ENCODE measurements around the gene MACROD1. TPM values are rescaled to one million over a fixed set of nuclear protein-coding genes. Genes with fewer than 3 reads are reported as not detected.

Gene MACROD1
- total RNA-seq, 2 experiments from 2014 or later: 13.5 to 16.1 TPM

GRCh38 chr11:64015510-64015909 lies 150.4 kb downstream of the MACROD1 start:
- H3K27me3 Mint-ChIP-seq: no peaks in the 10 kb centered on the region
- H3K4me1 Mint-ChIP-seq: no peaks in the 10 kb centered on the region
- POLR2A ChIA-PET: no interaction called here
- H3K36me3 Mint-ChIP-seq: peaks cover 4% of the 10 kb centered on the region
- H3K4me3 Mint-ChIP-seq: no peak overlapping the region
- H3K27ac Mint-ChIP-seq: no peak overlapping the region
- peaks cover 7% of the 10 kb centered on the region for H3K9me3 Mint-ChIP-seq
- ATAC-seq (ENCODE audit: low read depth): no peak
- no peak for DNase-seq

DNA sequence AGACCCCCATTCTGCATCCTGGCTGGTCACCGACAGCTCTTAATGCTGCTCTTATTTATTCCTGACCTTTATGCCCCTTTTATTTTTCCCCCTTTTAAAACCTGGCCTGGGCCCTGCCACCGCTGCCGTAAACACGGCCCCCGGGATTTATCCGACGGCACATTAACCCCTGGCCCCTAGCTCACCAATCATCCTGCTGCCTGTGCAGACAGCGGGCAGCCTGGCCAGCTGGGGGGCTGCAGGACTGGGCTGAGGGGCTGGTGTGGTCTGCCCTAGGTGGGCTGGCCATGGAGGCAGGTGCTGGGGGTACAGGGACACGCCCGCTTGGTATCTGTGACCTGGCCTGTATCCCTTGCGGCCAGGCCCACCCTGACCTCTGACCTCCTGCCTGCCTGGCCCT lies 151.6 kb downstream of the MACROD1 start:
- ATAC-seq (ENCODE audit: low read depth) (no peak), DNase-seq (no peak)
- Mint-ChIP-seq H3K27ac (no peak overlapping the region), H3K4me1 (no peaks in the 10 kb centered on the region), H3K27me3 (no peaks in the 10 kb centered on the region), H3K4me3 (no peak overlapping the region), H3K36me3 (peaks cover 6% of the 10 kb centered on the region), H3K9me3 (peaks cover 13% of the 10 kb centered on the region)
- POLR2A ChIA-PET: no interaction called here

DNA sequence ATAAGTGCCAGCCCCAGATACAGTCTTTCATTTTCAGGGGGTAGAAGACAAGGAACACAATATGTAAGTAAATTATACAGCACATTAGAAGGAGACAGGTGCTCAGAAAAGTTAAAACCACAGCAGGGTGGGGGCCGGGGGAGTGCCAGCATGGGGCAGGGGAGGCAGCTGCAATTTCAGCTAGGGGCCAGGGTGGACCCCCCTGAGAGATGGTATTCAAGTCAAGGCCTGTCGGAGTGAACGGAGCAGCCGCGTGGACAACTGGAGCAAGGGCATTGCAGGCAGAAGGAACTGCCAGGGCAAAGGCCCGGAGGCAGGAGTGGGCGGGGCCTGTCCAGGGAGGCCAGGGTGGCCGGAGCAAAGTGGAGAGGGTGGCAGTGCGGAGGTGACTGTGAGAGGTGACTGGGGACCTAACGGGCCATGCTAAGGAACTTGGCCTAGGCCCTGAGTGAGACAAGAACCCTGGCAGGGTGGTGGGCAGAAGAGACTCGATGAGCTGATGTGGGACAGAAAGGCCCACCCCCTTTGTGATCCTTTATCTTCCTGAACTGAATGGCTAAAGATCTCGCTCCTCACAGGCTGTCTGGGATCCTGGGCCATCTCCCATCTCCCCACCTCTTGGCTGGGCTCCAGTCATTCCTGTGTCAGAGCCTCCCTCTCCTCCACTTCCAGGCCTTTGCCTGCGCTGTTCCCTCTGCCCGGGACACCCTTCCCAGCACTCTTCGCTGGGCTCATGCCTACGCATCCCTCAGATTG lies 152.6 kb downstream of the MACROD1 start:
- Mint-ChIP-seq H3K4me1 (no peaks in the 10 kb centered on the region), H3K36me3 (peaks cover 6% of the 10 kb centered on the region), H3K27me3 (peaks cover 1% of the 10 kb centered on the region), H3K4me3 (no peak overlapping the region), H3K9me3 (peaks cover 13% of the 10 kb centered on the region), H3K27ac (no peak overlapping the region)
- POLR2A ChIA-PET: no interaction called here
- DNase-seq (no peak), ATAC-seq (ENCODE audit: low read depth) (no peak)

DNA sequence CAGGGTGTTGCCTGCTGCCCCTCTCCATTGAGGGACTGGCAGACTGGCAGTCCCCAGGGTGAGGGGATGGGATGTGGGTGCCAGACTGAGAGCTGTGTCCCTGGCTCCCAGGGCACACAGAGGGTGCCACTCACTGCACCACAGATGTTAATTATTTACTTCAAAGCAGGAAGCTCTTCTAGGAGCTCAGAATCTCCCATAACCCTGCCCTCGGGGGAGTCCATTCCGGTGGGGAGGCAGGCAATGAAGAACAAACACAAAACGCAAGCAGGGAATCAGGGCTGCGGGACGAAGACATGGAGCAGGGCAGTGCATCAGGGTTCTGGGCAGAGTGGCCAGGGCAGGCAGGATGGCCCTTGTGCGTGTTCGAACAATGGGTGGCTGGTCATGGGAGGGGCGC lies 154.5 kb downstream of the MACROD1 start:
- peaks cover 5% of the 10 kb centered on the region for H3K4me1 Mint-ChIP-seq
- H3K27me3 Mint-ChIP-seq: peaks cover 21% of the 10 kb centered on the region
- H3K9me3 Mint-ChIP-seq: peaks cover 13% of the 10 kb centered on the region
- H3K4me3 Mint-ChIP-seq: no peak overlapping the region
- DNase-seq: no peak
- POLR2A ChIA-PET: no interaction called here
- H3K36me3 Mint-ChIP-seq: peaks cover 10% of the 10 kb centered on the region
- no peak for ATAC-seq (ENCODE audit: low read depth)
- no peak overlapping the region for H3K27ac Mint-ChIP-seq

GRCh38 chr11:64010783-64011182 lies 155.1 kb downstream of the MACROD1 start:
- DNase-seq: no peak
- peaks cover 5% of the 10 kb centered on the region for H3K4me1 Mint-ChIP-seq
- H3K9me3 Mint-ChIP-seq: peaks cover 13% of the 10 kb centered on the region
- no peak overlapping the region for H3K4me3 Mint-ChIP-seq
- POLR2A ChIA-PET: no interaction called here
- H3K36me3 Mint-ChIP-seq: peaks cover 10% of the 10 kb centered on the region
- H3K27me3 Mint-ChIP-seq: peaks cover 23% of the 10 kb centered on the region
- ATAC-seq (ENCODE audit: low read depth): no peak
- H3K27ac Mint-ChIP-seq: no peak overlapping the region

- H3K27ac Mint-ChIP-seq: no peak overlapping the region
- H3K4me1 Mint-ChIP-seq: peaks cover 5% of the 10 kb centered on the region
- no peak for DNase-seq
- POLR2A ChIA-PET: no interaction called here
- peaks cover 10% of the 10 kb centered on the region for H3K36me3 Mint-ChIP-seq
- ATAC-seq (ENCODE audit: low read depth): no peak
- peaks cover 13% of the 10 kb centered on the region for H3K9me3 Mint-ChIP-seq
- no peak overlapping the region for H3K4me3 Mint-ChIP-seq
- H3K27me3 Mint-ChIP-seq: peaks cover 23% of the 10 kb centered on the region
Observed at GRCh38 chr11:64009710-64010109, 156.2 kb downstream of the MACROD1 start.

DNA sequence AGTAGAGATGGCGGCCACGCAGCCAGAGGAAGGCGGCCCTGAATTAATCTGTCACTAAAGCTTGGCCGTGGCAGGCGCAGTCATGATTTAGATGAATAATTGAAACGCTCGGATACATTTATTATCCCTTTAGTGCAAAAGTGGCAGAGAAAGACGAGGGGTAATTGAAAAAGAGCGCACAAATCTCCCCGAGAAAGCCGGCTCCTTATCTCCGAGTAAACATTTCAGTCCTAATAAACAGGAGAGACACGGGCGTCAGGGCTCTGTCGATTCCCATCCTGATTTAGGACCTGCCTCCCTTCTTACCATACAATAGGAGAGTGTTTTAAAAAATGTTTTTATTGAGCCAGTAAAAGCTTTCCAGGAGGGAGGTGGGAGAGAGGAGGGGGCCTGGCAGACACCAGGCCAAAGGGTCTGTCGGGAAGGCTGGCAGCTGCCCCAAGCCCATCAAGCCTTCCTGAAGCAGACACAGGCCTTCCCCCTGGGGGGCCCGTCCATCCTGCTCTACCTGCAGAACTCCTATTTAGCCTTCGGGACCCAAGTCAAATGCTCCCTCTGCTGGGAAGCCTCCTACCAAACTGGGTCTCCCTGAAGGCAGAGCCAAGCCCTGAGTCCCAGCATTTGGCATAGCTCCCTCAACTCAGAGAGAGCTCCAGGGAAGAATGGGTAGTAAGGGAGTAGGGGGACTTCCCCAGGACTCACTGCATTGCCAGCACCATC lies 156.8 kb downstream of the MACROD1 start:
- H3K27me3 Mint-ChIP-seq: peaks cover 23% of the 10 kb centered on the region
- H3K9me3 Mint-ChIP-seq: peaks cover 13% of the 10 kb centered on the region
- peaks cover 5% of the 10 kb centered on the region for H3K4me1 Mint-ChIP-seq
- ATAC-seq (ENCODE audit: low read depth) (no peak), DNase-seq (no peak)
- no peak overlapping the region for H3K27ac Mint-ChIP-seq
- POLR2A ChIA-PET: no interaction called here
- H3K4me3 Mint-ChIP-seq: no peak overlapping the region
- peaks cover 10% of the 10 kb centered on the region for H3K36me3 Mint-ChIP-seq

GRCh38 chr11:64008283-64008913 lies 157.5 kb downstream of the MACROD1 start:
- H3K4me3 Mint-ChIP-seq: no peak overlapping the region
- peaks cover 5% of the 10 kb centered on the region for H3K4me1 Mint-ChIP-seq
- ATAC-seq (ENCODE audit: low read depth) (no peak), DNase-seq (no peak)
- H3K27me3 Mint-ChIP-seq: peaks cover 23% of the 10 kb centered on the region
- H3K9me3 Mint-ChIP-seq: peaks cover 13% of the 10 kb centered on the region
- POLR2A ChIA-PET: interaction anchor here (1.5 kb wide), 1 partner anchor 23 kb away, joined by 4 read pairs; no protein-coding TSS in a partner anchor
- peaks cover 10% of the 10 kb centered on the region for H3K36me3 Mint-ChIP-seq
- no peak overlapping the region for H3K27ac Mint-ChIP-seq

DNA sequence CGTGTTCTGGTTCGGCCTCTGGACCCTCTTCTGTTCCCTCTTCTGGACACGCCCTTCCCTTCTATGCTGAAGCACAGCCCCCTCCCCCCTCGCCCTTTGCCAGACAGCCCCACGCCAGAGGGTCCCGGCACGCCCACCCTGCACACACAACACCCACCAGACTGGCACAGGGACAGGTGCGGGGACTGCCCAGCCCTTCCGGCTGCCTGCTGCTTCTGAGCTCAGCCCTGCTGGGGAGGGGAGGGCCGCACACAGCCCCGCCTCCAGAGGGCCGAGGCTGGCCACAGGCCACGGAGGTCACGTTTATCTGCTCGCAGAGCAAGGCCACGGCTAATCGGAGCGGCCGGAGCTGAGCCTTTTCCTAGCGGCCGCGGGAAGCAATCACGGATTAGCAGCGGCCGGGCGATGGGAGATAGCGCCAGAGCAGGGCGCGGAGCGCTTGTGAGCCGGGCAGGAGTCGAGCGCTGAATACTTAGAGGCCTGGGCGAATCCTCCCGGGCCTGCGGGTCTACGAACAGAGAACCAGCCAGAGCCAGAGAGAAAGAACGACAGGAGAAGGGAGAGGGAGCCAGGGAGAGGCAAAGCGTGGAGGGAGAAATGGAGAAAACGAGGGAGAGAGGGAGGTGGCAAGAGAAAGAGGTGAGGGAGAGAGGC lies 158.2 kb downstream of the MACROD1 start:
- Mint-ChIP-seq H3K27me3 (peaks cover 23% of the 10 kb centered on the region), H3K36me3 (peaks cover 10% of the 10 kb centered on the region), H3K9me3 (peaks cover 13% of the 10 kb centered on the region), H3K27ac (no peak overlapping the region), H3K4me3 (no peak overlapping the region), H3K4me1 (peaks cover 5% of the 10 kb centered on the region)
- POLR2A ChIA-PET: interaction anchor here (1.5 kb wide), 1 partner anchor 22 kb away, joined by 4 read pairs; no protein-coding TSS in a partner anchor
- ATAC-seq (ENCODE audit: low read depth): peak; percentile 52
- no peak for DNase-seq

GRCh38 chr11:64007160-64007628 lies 158.7 kb downstream of the MACROD1 start:
- peaks cover 10% of the 10 kb centered on the region for H3K36me3 Mint-ChIP-seq
- no peak overlapping the region for H3K27ac Mint-ChIP-seq
- peaks cover 23% of the 10 kb centered on the region for H3K27me3 Mint-ChIP-seq
- peaks cover 13% of the 10 kb centered on the region for H3K9me3 Mint-ChIP-seq
- POLR2A ChIA-PET: interaction anchor here (1.5 kb wide), 1 partner anchor 22 kb away, joined by 4 read pairs; no protein-coding TSS in a partner anchor
- DNase-seq (no peak), ATAC-seq (ENCODE audit: low read depth) (no peak)
- H3K4me3 Mint-ChIP-seq: peak overlapping the region; percentile 71
- H3K4me1 Mint-ChIP-seq: peaks cover 5% of the 10 kb centered on the region

DNA sequence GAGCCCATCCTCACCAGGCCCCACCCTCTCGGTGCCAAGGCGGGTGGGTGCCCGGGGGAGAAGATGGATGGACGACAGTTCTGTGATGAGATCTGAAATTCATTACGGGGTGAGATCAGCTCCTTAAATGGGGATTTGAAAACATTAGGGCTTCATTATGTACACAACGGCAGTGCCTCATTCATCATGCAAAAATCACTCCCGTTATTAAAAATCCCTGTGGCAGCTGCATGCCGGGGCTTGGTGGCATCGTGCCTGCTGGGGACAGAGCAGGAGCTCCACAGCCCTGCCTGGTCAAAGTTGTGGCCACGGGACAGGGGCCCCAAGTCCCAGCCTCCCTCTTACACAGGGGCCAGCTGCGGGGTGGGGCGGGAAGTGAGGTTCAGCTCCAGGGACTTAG lies 159.5 kb downstream of the MACROD1 start:
- peaks cover 23% of the 10 kb centered on the region for H3K27me3 Mint-ChIP-seq

GRCh38 chr11:64005691-64006090 lies 160.2 kb downstream of the MACROD1 start:
- Mint-ChIP-seq H3K4me3 (no peak overlapping the region), H3K9me3 (peaks cover 7% of the 10 kb centered on the region), H3K36me3 (peaks cover 9% of the 10 kb centered on the region), H3K27ac (no peak overlapping the region), H3K27me3 (peaks cover 23% of the 10 kb centered on the region), H3K4me1 (peaks cover 5% of the 10 kb centered on the region)
- POLR2A ChIA-PET: interaction anchor here (0.5 kb wide), 1 partner anchor 17 kb away, joined by 3 read pairs; no protein-coding TSS in a partner anchor
- ATAC-seq (ENCODE audit: low read depth): no peak
- no peak for DNase-seq

More for the DNA sequence above, 159.5 kb downstream of the MACROD1 start:
- POLR2A ChIA-PET: no interaction called here
- ATAC-seq (ENCODE audit: low read depth) (no peak), DNase-seq (no peak)
- peaks cover 10% of the 10 kb centered on the region for H3K36me3 Mint-ChIP-seq
- no peak overlapping the region for H3K4me3 Mint-ChIP-seq
- peaks cover 5% of the 10 kb centered on the region for H3K4me1 Mint-ChIP-seq
- no peak overlapping the region for H3K27ac Mint-ChIP-seq
- peaks cover 13% of the 10 kb centered on the region for H3K9me3 Mint-ChIP-seq

GRCh38 chr11:64004590-64004984 lies 161.3 kb downstream of the MACROD1 start:
- peaks cover 5% of the 10 kb centered on the region for H3K36me3 Mint-ChIP-seq
- ATAC-seq (ENCODE audit: low read depth): no peak
- H3K4me1 Mint-ChIP-seq: peaks cover 5% of the 10 kb centered on the region
- H3K4me3 Mint-ChIP-seq: no peak overlapping the region
- no peaks in the 10 kb centered on the region for H3K9me3 Mint-ChIP-seq
- peaks cover 23% of the 10 kb centered on the region for H3K27me3 Mint-ChIP-seq
- no peak for DNase-seq
- H3K27ac Mint-ChIP-seq: no peak overlapping the region
- POLR2A ChIA-PET: no interaction called here
